GM06990 (cell line): ENCODE data around the gene CTSO.
"Not testable (repeated sequence)": the region's sequence is repeated elsewhere in the genome, so short reads cannot be mapped to it uniquely, and the experiment has no call there.

Experiments
- DNase-seq: peaks from one replicate; pipeline ENCODE4 v3.0.0-alpha.2; 2011; ENCODE audit not compliant: insufficient read length; ENCODE audit errors: extremely low read depth
- H3K27me3 ChIP-seq: replicated peaks from 2 replicates; pipeline ENCODE4 v1.6.0; 2011; ENCODE audit warnings: low read length; ENCODE audit not compliant: control insufficient read depth, insufficient read depth
- H3K36me3 ChIP-seq: 2 replicates; pipeline ENCODE4 v1.5.1; 2011; ENCODE audit warnings: low read length; ENCODE audit not compliant: control insufficient read depth, insufficient read depth
- H3K4me3 ChIP-seq: replicated peaks from 2 replicates; pipeline ENCODE4 v1.5.1; 2011; ENCODE audit warnings: low read depth, mild to moderate bottlenecking, control low read depth, low read length
- CTCF ChIP-seq: IDR thresholded peaks from 2 replicates; pipeline ENCODE4 v1.5.1; 2011; ENCODE audit warnings: low read length, control low read depth, mild to moderate bottlenecking, inconsistent platforms; ENCODE audit not compliant: insufficient read depth, poor library complexity, severe bottlenecking

Gene CTSO

GRCh38 chr4:155901013-155901412 is 52.7 kb downstream of the CTSO start:
- no peaks in the 10 kb centered on the region for H3K36me3 ChIP-seq
- TF ChIP-seq CTCF = no peak

GRCh38 chr4:155900381-155900780 is 53.3 kb downstream of the CTSO start:
- Histone ChIP-seq H3K36me3 (no peaks in the 10 kb centered on the region), H3K27me3 (no peaks in the 10 kb centered on the region), H3K4me3 (no peak overlapping the region)
- DNase-seq = no peak
- no peak for TF ChIP-seq CTCF

More at GRCh38 chr4:155901013-155901412, 52.7 kb downstream of the CTSO start:
- Histone ChIP-seq H3K27me3 (no peaks in the 10 kb centered on the region), H3K4me3 (no peak overlapping the region)
- no peak for DNase-seq

GRCh38 chr4:155899891-155900290 is 53.8 kb downstream of the CTSO start:
- TF ChIP-seq CTCF = no peak
- no peak overlapping the region for H3K4me3 ChIP-seq
- no peak for DNase-seq

GRCh38 chr4:155898371-155898770 is 55.3 kb downstream of the CTSO start:
- not testable (repeated sequence) for H3K36me3 ChIP-seq, DNase-seq, H3K4me3 ChIP-seq, H3K27me3 ChIP-seq

More at GRCh38 chr4:155899891-155900290, 53.8 kb downstream of the CTSO start:
- no peaks in the 10 kb centered on the region for H3K27me3 ChIP-seq
- H3K36me3 ChIP-seq = no peaks in the 10 kb centered on the region

- TF ChIP-seq CTCF = no peak
- Histone ChIP-seq H3K4me3 (no peak overlapping the region), H3K27me3 (no peaks in the 10 kb centered on the region), H3K36me3 (no peaks in the 10 kb centered on the region)
- DNase-seq = no peak
Measured at GRCh38 chr4:155891058-155891457, 62.6 kb downstream of the CTSO start.

- DNase-seq = no peak
- no peak overlapping the region for H3K4me3 ChIP-seq
- no peaks in the 10 kb centered on the region; the same call in 1 of the 2 replicates for H3K27me3 ChIP-seq
- TF ChIP-seq CTCF = no peak
- no peaks in the 10 kb centered on the region for H3K36me3 ChIP-seq
Measured at GRCh38 chr4:155889946-155890345, 63.7 kb downstream of the CTSO start.
